PFSK-1 (cell line): ENCODE results near the gene CCNDBP1.

Source experiments
- POLR2AphosphoS5 ChIP-seq: IDR thresholded peaks from 2 replicates; pipeline ENCODE4 v1.6.1; 2012; ENCODE audit warnings: low read depth, mild to moderate bottlenecking, control low read depth, low read length, moderate library complexity
- REST ChIP-seq, 2 experiments: IDR thresholded peaks; 2 replicates each; pipeline versions ENCODE4 v1.6.1 to v1.8.0; 2011 to 2012; ENCODE audit warnings: low read depth in 2 of 2, low read length in 2 of 2, control low read depth in 1 of 2, inconsistent platforms in 1 of 2, mild to moderate bottlenecking in 1 of 2, moderate library complexity in 1 of 2; ENCODE audit not compliant: insufficient read depth in 1 of 2
- TAF1 ChIP-seq: IDR thresholded peaks from 2 replicates; pipeline ENCODE4 v1.6.1; 2012; ENCODE audit warnings: low read length, control low read depth, borderline replicate concordance; ENCODE audit not compliant: insufficient read depth

- TF ChIP-seq POLR2AphosphoS5 = no peak
- TF ChIP-seq REST (IDR thresholded peaks at IDR 0.05; ENCODE audit: insufficient read depth in 1 of 2, low read depth in 2 of 2, low read length in 2 of 2) = no peak
- no peak for TF ChIP-seq TAF1
Observed at GRCh38 chr15:43168192-43169107, 16.8 kb upstream of the CCNDBP1 start.
